Left lung (tissue), 10 donors: ENCODE results near the gene SF3B5. TPM values are rescaled to one million over a fixed set of nuclear protein-coding genes. Genes with fewer than 3 reads are reported as not detected.
A peak's percentile ranks its signal among the peaks of the same experiment; 100 is the strongest.

ENCODE experiments used
- ATAC-seq: fragments of 200-7000 bp; cut with Tn5 transposase; one replicate; pipeline ENCODE4 v1.9.1; 2020; ENCODE audit warnings: moderate library complexity
- DNase-seq, 4 donors: peaks; one replicate each; pipeline ENCODE4 v3.0.0-alpha.2; 2013 to 2020
- H3K27ac ChIP-seq, 2 donors: fragments of 200-600 bp; sonication (generic) in 1 of 2; one replicate each; pipeline versions ENCODE4 v1.5.0 to v1.8.0; 2020 to 2021
- H3K27me3 ChIP-seq, 2 donors: fragments of 200-600 bp; sonication (generic) in 1 of 2; one replicate each; pipeline versions ENCODE4 v1.5.0 to v1.8.0; 2020 to 2021
- H3K36me3 ChIP-seq, 2 donors: fragments of 200-600 bp; sonication (generic) in 1 of 2; one replicate each; pipeline versions ENCODE4 v1.5.0 to v1.8.0; 2020 to 2021
- H3K4me1 ChIP-seq, 2 donors: fragments of 200-600 bp; one replicate each; pipeline ENCODE4 v1.8.0; 2021
- H3K4me3 ChIP-seq, 2 donors: fragments of 200-600 bp; sonication (generic) in 1 of 2; one replicate each; pipeline versions ENCODE4 v1.5.0 to v1.8.0; 2020 to 2021; ENCODE audit warnings: mild to moderate bottlenecking in 1 of 2
- H3K9me3 ChIP-seq, 2 donors: fragments of 200-600 bp; sonication (generic) in 1 of 2; one replicate each; pipeline versions ENCODE4 v1.5.0 to v1.8.0; 2020 to 2021
- CTCF ChIP-seq, 2 donors: fragments of 200-600 bp; sonication (generic) in 1 of 2; IDR thresholded peaks; one replicate each; pipeline versions ENCODE4 v1.5.0 to v1.8.0; 2021; ENCODE audit warnings: antibody characterized with exemption in 2 of 2
- intact Hi-C, 2 donors: fragments of 100-400 bp; cut with DNase I; formaldehyde crosslinking; loops; one replicate each; pipeline versions ENCODE4 v1.11.2 to v1.14.2; 2022
- polyA plus RNA-seq, 6 donors: library from polyadenylated mRNA; unstranded; fragments of 120-200 nt; gene quantifications; one replicate each; pipeline ENCODE4 v1.2.1, GENCODE V29; 2013; ENCODE audit not compliant: insufficient read length in 6 of 6
- total RNA-seq, 2 donors: library from RNA; stranded (reverse); fragmentation: NEBNext Ultra II Directional; extraction: Animal tissue kit (Norgen Biotek cat#: 25700); gene quantifications; one replicate each; pipeline ENCODE4 v1.2.1, GENCODE V29; 2021
- donor health status: DM: no; HTN: yes; CAD: no.
- donor health status: DM: no; HTN: no; CAD: no.

The SF3B5 gene
- total and polyA plus RNA-seq, 8 donors: 100 to 135 (median 118) TPM

DNA sequence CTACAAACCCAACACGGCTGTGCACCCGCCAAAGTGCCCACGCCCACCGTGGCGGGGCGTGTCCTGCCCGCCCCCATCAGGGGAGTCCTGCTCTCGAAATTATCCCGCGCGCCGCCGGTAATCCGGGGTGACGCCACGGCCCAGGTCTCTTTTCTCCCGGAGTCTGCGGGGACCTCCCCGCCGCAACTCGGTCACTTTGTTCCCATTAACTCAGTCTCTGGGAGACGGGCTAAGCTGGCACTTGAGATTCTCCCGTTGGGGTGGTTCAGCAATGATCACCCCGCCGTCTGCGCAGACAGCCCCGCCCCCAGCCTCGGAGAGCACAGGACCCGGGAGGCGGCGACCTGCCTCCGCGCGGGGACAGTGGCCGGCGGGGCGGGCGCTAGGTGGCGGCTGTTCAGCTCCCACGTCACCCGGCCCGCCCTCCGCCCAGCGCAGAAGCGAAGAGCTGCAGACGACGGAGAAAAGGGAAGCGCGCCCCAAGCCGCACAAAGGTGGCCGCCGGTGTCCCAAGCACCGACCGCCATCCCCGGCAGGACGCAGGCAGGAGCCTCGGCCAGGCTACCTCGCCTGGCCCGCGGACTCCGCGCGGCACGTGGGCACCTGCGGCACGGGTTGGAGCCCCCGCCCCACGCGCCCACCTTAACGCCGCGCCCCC is 31.5 kb downstream of the SF3B5 start:
- intact Hi-C loops: no loop called here
- H3K27ac ChIP-seq: peak overlapping the region; percentile 78 to 96
- peak; percentile 20 to 45 for TF ChIP-seq CTCF (IDR thresholded peaks at IDR 0.05)
- no peaks in the 10 kb centered on the region for H3K9me3 ChIP-seq
- H3K27me3 ChIP-seq: peaks cover 8 to 20% of the 10 kb centered on the region in 2 donors
- ATAC-seq (peak; percentile 99), DNase-seq (peak; percentile 64 to 100 (median 90))
- peaks cover 0 to 19% of the 10 kb centered on the region in 2 donors for H3K4me1 ChIP-seq
- H3K4me3 ChIP-seq: peak overlapping the region; percentile 66 to 70
- no peaks in the 10 kb centered on the region for H3K36me3 ChIP-seq

DNA sequence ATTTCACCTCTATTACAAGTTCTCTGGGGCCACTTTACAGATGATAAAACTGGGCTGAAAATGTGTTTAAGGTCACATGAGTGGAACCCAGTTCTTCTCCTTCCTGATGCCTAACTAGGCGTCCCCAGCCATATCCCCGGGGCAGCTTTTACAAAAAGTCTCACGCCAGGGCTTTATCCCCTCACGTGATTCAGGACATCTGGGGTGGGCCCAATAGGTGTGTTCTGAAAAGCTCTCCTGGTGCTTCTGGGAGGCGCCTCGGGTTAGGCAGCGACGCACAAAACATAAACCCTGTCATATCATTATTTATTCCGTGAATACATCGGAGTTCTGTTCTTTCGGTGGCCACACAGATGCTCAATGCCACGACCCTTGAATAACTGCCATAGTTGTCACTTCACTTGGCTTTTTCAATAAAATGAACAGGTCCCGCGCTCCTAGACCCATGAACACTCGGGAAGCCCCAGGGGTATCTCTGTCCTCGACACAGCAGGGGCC is 32.1 kb downstream of the SF3B5 start:
- H3K36me3 ChIP-seq: no peaks in the 10 kb centered on the region
- ATAC-seq (peak; percentile 18), DNase-seq (peak in 1 of 4 donors; percentile 19)
- TF ChIP-seq CTCF (IDR thresholded peaks at IDR 0.05): no peak
- intact Hi-C loops: no loop called here
- peak overlapping the region; percentile 66 to 70 for H3K4me3 ChIP-seq
- H3K4me1 ChIP-seq: peaks cover 0 to 19% of the 10 kb centered on the region in 2 donors
- H3K27me3 ChIP-seq: peaks cover 8 to 20% of the 10 kb centered on the region in 2 donors
- H3K9me3 ChIP-seq: no peaks in the 10 kb centered on the region
- H3K27ac ChIP-seq: peak overlapping the region; percentile 33 to 96

DNA sequence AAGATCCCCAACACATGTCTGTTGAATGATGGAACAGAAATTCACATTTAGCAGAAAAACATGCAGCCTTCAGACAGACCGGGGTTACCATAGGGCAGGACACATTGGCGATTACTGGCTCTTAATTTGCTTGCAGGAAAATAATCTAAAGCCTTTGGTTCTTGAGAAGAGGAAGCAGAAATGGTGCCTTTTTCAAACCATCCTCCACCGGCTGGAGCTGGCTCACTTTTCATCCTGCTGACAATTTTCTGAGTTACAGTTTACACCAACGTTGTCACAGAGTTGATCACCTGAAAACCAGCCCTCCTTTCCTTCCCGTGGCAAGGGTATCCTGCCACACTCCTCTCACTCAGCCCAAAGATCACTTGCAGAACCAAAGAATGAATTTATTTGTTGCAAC is 32.6 kb downstream of the SF3B5 start:
- H3K4me3 ChIP-seq: peak overlapping the region in 1 of 2 donors; percentile 70
- peaks cover 0 to 19% of the 10 kb centered on the region in 2 donors for H3K4me1 ChIP-seq
- peaks cover 8 to 20% of the 10 kb centered on the region in 2 donors for H3K27me3 ChIP-seq
- DNase-seq (no peak), ATAC-seq (no peak)
- H3K9me3 ChIP-seq: no peaks in the 10 kb centered on the region
- intact Hi-C loops: no loop called here
- H3K36me3 ChIP-seq: no peaks in the 10 kb centered on the region
- H3K27ac ChIP-seq: no peak overlapping the region
- TF ChIP-seq CTCF (IDR thresholded peaks at IDR 0.05): no peak

- intact Hi-C loops: no loop called here
- Histone ChIP-seq H3K27ac (no peak overlapping the region), H3K9me3 (no peaks in the 10 kb centered on the region), H3K36me3 (no peaks in the 10 kb centered on the region), H3K27me3 (no peaks in the 10 kb centered on the region), H3K4me1 (peaks cover 0 to 23% of the 10 kb centered on the region in 2 donors), H3K4me3 (no peak overlapping the region)
- ATAC-seq (no peak), DNase-seq (no peak)
- TF ChIP-seq CTCF (IDR thresholded peaks at IDR 0.05): no peak
These were observed 36.2 kb downstream of the SF3B5 start for GRCh38 chr6:144059139-144059538.

DNA sequence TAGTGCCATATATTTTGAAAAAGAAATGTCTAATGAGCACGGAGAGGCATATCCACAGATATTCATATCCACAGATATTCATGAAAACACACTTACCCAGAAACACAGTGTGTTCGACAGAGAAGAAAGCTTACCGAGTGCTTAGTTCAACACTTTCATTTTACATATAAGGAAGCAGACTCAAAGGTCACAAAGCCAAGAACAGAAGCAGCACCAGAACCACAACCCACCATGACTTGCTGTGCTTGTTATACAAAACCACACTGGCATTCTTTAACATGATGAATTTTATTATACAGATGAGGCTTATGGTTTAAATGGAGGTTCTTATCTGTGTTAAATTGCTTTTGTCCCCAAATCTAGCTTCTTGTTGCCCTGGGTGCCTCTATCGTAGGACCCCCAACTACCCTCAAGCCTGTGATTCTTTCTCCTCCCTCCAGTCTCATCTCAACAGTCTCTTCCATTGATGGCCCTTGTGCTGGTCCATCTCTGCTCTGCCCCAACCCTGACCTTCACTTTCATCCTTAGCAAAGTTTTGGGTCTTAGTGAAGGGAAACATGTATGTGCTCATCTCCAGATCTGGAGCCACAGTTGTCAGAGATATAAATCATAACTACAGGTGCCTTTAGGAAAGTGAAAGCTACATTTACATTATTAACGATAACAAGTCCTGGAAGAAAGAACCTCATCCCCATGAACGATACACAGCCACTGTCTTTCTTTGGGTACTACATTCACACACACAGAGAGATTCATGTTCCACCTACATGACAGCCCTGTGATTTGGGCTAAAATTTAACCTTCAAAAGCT is 40.0 kb downstream of the SF3B5 start:
- DNase-seq (no peak), ATAC-seq (peak; percentile 53)
- TF ChIP-seq CTCF (IDR thresholded peaks at IDR 0.05): no peak
- Histone ChIP-seq H3K27me3 (no peaks in the 10 kb centered on the region), H3K9me3 (no peaks in the 10 kb centered on the region), H3K4me1 (peaks cover 0 to 8% of the 10 kb centered on the region in 2 donors), H3K4me3 (no peak overlapping the region), H3K27ac (peak overlapping the region in 1 of 2 donors; percentile 35), H3K36me3 (no peaks in the 10 kb centered on the region)
- intact Hi-C loops: no loop called here
